NCI-H748 (cell line): ENCODE data around the gene RPS6KA2.
"Not testable (repeated sequence)": the region's sequence is repeated elsewhere in the genome, so short reads cannot be mapped to it uniquely, and the experiment has no call there.

Experiments
- DNase-seq: peaks from one replicate; lab custom pipeline; 2025; ENCODE audit not compliant: unreplicated experiment; lab: John Stamatoyannopoulos, UW

RPS6KA2 gene

DNA sequence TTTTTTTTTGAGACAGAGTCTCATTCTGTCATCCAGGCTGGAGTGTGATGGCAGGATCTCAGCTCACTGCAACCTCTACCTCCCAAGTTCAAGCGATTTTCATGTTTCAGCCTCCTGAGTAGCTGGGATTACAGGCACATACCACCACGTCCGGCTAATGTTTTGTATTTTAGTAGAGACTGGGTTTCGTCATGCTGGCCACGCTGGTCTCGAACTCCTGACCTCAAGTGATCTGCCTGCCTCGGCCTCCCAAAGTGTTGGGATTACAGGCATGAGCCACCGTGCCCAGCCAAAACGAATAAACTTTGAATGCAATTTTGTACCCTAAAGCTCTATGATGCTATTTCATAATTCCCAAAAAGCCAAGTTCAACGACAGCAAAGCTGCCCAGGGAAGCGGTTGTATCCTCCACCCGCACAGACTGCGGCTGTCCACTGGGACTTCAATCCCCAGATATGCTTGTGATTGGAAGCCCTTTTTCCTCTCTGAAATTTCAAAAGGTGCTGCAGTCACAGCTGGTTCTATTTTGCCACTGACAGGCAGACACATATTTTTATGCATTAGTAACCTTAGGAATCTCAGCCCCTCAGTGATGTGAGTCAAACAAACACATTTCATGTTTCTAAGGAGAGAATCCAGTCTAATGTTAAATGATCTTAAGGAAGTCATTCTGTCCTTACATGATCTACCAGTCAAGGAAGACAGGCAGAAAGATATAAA is 31.8 kb downstream of the RPS6KA2 start:
- DNase-seq, result no peak

DNA sequence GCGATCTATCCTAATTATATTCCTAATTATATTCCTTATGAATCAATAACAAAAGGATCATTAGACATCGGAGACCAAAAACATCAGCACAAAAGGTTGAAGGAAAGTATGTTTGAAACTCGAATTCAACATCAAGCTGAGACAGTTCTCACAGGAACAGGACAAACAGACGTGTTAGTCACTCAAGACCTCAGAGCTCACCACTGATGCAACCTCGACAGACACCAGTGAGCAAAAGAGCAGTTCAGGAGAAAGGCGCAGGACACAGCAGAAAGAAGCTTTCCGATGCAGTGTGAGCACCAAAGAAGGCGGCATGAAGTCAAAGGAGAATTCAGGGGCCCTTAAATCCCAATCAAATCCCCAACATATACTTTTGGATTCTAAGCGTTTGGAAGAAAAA is 34.2 kb downstream of the RPS6KA2 start:
- no peak for DNase-seq

DNA sequence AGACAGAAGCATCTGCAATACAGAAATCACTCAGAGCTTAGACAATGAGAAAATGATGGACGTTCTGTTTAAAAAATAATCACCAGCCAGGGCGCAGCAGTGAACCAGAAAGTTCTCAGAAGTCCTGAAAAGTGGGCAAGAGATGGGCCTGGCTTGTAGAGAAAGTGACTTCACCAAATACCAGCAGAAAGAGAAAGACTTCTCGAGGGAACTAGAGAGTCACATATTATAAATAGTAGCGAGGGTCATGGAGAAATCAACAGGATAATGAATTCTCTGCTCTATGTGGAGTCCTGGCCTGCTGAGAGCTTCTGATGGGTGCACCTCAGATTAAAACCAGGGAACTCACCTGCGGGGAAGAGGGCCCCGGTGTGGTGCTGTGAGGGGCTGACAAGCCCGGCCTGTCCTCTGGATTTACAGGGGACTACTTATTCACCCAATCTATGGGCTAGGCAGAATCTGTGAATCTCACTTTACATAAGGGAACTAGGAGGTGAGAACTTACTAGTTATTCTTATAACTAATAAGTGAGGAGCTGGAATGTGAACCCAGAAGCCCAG is 35.0 kb downstream of the RPS6KA2 start:
- no peak for DNase-seq

DNA sequence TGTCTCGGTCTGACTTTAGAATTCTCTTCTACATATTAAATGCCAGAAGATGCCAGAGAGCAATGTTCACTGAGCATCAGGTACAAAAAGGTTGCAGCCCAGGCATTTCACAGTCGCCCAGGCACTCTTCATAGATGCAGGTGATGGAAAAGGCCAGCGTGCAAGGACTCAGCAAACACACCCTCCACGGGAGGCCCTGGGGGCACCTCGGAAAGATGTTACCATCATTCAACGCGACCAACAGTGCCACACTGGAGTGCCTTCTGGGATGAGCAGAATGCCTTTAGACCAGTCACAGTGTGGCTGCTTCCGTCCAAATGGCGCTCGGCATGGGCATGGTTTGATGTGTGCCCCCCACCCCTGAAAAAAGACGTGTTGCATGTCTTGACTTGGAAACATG is 36.0 kb downstream of the RPS6KA2 start:
- no peak for DNase-seq

DNA sequence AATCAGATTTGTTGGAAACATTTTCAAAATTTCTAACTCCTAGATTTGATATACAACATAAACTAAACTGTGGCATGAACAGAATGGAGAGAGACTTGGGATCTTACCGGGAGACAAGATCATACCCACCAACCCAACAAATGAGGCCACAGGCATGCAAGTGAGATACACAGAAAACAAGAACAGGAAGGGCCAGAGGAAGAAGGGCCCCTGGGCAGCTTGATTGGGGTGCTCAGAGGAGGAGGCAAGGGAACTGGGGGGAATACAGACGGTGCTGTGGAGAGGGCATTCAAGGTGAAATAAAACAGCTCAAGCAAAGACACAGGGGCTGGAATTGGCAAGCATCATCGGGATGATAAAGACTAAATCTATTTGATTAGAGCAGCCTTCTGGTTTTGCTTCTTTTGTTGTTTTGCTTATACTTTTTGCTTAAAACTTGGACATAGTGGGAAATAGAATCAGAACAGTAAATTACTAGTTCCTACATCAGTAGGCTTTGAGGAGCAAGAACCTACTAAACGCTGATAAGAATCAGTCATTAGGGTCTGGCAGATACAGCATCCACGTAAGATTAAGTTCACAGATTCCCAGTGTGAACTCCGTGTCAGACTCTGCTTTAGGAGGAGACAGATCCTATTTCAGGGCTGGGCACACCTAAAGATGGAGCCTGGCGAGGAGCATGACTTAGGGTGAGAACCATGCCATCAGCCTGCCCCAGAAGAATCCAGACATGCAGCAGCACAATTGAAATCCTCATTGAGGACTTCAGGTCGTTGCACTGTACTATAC is 37.1 kb downstream of the RPS6KA2 start:
- no peak for DNase-seq

DNA sequence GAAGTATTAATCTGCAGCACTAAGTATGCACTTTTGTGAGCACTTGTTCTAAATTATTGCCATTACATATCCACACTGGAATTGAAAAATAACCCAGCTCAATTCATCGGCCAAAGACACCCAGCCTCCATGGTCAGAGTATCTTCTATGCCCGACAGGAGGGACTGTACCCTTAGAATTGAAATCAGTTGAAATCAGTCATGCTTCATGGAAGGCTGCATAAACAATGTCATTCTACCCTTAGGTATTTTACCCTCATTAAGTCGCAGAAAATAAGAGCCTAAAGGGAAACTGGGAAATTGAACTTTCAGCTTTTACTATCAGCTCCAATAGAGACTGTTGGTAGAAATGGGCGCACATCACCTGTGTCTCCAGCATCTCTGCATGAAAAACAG is 37.7 kb downstream of the RPS6KA2 start:
- no peak for DNase-seq

DNA sequence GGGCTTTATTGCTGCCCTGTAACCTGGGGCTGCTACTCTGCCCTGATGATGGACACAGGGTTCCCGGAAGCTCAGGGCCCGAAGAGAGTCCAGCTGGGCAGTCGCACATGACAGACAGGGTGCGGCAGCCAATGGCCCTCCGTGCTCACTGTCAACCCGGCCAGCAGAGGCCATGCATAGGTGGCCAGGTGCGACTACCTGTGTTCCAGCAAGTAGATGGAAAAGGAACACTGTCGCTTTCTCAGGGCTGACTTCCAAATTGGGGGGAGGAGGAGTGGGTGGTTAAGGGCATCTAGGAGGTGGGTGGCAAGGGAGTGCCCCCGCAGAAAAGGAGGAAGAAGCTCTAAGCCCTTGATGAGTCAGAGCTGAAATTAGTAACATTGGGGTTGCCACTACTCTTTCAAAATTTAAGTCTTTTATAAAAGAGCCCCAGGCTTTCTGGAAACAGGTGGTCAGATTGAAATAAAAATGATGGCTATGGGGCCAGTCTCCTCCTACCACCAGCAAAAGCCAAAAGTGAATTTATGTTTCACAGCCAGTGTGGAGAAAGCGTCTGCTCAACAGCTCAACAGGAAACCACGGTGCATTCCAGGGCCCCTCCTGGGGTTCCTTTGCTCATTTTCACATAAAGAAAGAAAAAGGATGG is 38.2 kb downstream of the RPS6KA2 start:
- no peak for DNase-seq

DNA sequence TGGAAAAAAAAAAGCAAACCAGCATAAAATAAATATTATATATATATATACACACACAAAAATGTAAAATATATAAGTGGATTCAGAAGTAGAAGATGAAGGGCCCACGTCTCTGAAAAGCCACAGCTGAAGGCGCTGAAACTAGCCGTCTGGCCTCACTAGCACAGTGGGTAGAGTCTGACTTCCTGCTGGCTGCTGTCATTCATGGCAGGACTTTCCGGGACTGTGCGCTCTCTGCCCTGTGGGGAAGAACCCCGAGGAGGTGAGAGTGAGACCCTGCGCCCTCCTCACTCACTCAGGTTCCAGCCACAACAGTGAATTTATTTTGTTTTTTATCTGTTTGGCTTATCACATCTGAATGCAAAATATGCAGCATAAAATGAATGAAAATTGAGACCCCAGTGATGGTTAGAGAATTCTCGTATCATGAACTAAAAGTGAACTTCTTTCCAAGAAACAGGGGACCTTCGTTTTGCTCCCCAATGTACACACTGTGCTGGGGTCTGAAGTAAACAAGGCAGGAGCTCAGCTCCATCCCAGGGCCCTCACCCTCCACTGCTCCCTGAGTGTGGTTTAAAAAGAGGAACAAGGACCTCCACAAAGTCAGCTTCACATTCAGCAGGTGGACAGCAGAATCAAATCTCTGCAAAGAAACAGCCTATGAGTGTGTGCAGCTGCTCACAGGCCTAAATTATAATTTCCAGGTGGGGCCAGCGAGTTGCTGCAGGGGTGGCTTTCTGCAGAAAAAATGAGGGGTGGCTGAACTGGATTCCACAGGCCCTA is 39.2 kb downstream of the RPS6KA2 start:
- DNase-seq, result no peak

DNA sequence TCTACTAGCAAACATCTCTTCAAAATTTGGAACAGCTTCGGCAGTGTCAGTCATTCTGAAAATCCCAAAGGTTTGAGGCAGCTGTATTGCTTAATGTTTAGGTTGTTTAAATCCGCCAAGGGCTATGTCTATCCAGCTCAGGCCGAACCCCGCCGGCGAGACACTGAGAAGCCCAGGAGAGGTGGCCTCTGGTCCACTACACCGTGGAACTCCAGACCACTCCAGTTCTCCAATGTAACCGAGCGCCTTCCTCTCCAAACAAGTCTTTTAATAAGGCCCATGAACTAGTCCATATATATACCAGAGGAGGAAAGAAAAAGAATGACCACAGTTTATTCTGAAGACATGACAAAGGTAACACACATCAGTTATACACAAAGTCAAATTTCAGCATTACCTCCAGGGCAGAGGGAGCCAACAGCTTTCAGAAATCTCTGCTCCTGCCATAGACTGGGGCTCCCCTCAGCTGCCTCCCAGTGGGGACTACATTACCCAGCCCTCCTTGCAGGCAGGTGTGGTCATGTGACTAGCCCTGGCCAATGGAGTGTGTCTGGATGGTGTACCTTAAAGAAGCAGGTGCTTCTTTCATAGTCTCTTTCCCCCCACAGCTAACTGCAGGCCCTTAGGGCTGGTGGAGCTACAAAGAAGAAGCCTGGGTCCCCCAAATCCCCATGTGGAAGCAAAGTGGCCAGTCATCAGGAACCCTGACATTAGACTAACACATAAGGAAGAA is 40.5 kb downstream of the RPS6KA2 start, which contains the start of gene RAMACL:
RAMACL (minus strand) TSS at position 255 of the 733 bp plus-strand sequence; CDS start at position 54, 201 bp downstream.
- peak; percentile 33 for DNase-seq

DNA sequence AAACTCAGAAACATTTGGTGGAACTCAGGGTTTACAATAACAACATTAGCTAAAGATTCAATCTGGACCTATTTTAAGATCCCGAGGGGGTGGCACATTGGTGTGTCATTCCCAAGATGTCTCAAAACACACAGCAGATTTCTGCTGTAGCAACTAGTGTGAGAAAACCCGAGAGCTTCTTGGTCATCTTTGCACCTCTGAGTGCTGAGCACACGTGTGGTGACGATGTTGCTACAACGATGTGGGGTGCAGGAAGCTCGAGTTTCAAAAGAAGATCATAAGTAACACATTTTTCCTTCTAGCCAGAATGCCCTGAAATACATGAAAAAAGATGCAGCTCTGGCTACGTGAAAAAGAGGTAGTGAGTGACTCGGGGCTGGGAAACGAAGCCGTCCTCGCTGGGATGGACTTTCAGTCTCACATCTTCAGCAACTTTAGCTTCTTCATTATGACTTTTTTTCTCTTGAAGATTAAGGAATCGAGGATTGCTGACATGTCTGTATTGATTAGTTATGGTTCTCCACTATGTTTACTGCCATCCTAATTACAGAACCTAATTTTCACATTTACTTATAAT is 42.1 kb downstream of the RPS6KA2 start:
- no peak for DNase-seq

DNA sequence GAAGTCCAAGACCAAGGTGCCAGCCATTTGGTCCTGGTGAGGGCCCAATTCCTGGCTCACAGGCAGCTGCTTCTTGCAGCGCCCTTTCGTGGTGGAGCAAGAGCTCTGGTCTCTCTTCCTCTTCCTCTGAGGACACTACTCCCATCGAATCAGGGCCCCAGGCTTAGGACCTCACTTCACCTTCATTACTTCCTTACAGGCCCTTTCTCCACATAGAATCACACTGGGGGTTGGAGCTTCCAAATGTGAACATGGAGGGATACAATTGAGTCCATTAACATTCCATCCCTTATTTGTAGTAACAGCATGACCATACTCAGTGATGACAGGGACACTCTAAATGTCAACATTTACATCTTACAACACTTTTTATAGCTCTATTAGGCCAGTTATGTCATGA is 42.9 kb downstream of the RPS6KA2 start:
- no peak for DNase-seq

DNA sequence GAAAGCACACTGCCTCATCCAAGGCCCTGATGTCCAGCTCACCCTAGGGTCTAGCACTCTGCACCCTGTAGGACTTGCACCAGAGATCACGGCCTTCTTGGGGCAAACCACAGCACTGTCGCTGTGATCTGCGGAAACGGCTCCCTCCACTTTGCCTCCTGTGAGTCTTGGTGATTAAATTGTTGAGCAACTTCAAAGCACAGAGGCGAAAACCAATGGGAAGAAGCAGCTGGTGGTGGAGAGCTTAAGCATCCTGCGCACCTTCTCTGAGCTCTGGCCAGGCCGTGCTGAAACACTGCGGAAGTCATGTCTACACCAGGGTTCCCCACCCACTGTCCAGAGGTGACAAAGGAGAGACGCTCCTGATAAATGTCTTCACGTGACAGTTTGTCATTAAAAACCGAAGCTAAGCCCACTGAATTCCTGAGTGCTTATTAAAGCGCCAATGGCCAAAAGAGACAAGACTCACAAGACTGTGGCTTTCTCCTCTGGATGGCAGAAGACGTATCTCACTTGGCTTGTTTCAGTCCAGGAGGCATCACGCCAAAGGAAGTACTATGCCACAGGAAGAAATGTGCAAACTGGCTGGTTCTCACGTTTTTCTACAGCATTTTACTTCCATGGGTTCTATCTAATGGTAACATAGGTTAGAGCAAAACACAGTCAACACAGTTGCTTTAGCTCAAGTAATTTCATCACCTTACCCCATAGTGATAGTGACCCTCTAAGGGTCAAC is 43.7 kb downstream of the RPS6KA2 start:
- no peak for DNase-seq

DNA sequence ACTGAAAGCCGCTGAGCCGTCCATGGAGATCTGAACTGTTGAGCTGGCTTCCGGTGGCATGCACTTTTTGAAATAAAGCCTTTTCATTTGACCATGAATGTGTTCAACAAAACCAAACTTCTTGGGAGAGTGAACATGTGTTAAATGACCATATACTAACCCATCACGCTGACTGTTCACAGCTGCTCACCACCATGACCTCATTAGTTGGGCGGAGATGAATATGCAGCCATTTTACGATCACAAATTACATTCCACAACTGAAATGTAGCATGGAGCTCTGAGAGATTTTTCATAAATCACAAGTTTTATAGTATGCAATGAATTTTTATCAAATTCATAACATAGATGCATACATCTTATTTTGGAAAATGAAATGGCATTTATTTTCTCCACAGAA is 44.8 kb downstream of the RPS6KA2 start:
- DNase-seq, result no peak

DNA sequence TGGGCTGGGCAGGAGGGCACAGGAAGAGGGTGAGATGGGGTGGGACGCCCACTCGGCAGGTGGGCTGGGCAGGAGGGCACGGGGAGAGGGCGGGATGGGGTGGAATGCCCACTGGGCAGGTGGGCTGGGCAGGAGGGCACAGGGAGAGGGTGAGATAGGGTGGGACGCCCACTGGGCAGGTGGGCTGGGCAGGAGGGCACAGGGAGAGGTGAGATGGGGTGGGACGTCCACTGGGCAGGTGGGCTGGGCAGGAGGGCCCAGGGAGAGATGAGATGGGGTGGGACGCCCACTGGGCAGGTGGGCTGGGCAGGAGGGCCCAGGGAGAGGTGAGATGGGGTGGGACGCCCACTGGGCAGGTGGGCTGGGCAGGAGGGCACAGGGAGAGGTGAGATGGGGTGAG is 45.2 kb downstream of the RPS6KA2 start:
- not testable (repeated sequence) for DNase-seq

DNA sequence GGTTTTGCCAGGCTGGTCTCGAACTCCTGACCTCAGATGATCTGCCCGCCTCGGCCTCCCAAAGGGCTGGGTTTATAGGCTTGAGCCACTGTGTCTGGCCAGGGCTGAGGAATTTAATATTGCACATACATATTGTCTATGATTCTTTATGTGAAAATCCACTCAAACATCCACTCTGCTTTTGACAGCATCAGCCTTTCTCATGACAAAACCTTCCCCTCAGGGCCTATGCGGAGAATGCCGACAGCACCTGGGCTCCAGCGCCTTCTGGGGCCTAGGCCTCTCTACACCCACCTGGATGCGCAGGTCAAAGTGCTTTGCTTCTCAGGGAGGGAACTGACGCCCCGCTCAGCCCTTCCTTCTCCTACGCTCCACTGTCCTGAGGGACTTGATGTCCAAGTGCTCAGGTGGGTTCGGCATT is 46.0 kb downstream of the RPS6KA2 start:
- no peak for DNase-seq

DNA sequence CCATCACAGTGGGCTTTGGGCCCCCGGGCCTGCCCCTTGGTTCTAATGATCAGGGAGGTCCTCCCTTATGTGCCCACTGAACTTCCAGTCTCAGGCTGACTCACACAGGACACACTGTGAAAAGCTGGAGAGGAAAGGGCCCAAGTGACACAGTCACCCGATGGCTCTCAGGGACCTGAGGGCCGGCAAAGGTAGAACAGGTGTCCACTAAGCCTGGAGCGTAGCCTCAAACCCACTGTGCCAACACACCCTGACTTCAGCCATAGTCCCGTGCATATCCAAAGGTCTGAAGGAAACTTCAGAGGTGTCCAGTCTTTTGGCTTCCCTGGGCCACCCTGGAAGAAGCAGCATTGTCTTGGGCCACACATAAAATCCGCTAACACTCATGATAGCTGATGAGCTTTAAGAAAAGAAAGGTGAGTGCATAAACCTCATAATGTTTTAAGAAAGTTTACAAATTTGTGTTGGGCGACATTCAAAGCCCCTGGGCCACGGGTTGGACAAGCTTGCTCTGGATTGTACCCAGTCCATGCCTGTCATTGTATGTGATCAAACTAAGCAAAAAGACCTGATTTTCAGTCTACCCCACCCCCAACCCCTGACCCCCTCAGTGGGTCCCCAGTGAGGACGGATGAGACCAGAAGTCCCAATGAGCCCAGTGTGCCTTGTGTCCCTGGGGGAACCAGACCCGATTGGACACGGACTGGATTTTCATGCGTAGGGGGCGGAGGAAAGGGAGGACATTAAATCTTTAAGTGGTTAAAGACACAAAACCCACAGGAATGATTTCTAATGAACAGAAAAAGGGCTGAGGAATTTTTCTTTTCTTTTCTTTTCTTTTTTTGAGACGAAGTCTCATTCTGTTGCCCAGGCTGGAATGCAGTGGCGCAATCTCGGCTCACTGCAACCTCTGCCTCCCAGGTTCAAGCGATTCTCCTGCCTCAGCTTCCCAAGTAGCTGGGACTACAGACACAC is 46.7 kb downstream of the RPS6KA2 start:
- DNase-seq, result no peak

DNA sequence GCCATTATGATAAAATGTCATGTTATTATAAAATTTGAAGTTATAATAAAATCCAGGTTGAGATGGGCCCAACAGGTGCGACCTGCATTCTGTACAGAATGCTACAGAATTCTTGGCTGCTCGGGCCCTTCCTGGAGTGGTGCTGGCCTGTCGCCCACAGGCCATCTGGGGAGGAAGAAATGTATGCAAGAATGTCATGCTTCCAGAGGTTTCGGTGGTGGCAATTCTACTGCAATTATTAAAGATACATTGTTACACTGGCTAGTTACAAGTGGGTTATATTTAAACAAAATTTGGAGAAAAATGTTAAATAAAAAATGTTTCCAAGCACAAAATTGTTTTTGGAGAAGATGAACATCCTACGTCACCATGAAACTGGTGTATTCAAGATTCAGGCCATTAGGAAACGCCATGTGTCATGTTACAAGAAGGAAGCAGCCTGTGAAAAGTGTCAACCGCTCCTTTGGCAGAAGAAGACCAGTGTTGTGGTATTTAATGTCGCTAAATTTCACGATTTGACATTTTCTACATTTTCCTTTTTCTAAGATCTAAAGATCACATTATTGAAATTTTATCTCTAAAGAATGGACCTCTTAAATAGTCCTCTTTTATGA is 47.7 kb downstream of the RPS6KA2 start:
- no peak for DNase-seq
